WTC11 (cell line): ENCODE data around the gene ACTG2. TPM values are rescaled to one million over a fixed set of nuclear protein-coding genes. Genes with fewer than 3 reads are reported as not detected.

Experiments used
- ATAC-seq: fragments of 200-7000 bp; cut with Tn5 transposase; 2 replicates; pipeline ENCODE4 v1.10.0; 2021; ENCODE audit warnings: mild to moderate bottlenecking, moderate library complexity
- CTCF ChIA-PET: fragments of 300-600 bp; sonication (Branson Sonifier 250); formaldehyde crosslinking; loops from one replicate; lab custom pipeline; 2021; ENCODE audit warnings: antibody characterized with exemption; lab: Charles Lee
- POLR2A ChIA-PET: fragments of 350-600 bp; sonication (Branson Sonifier 250); formaldehyde crosslinking; loops from one replicate; lab custom pipeline; 2021; ENCODE audit warnings: antibody characterized with exemption; lab: Charles Lee
- DNase-seq: peaks from one replicate; pipeline ENCODE4 v3.0.0; 2021; ENCODE audit warnings: low spot score
- H3K27ac Mint-ChIP-seq: 2 replicates; pipeline ENCODE4 v1.8.0; 2021; ENCODE audit warnings: mixed read lengths
- H3K27me3 Mint-ChIP-seq: 2 replicates; pipeline ENCODE4 v1.8.0; 2021; ENCODE audit warnings: low read depth, mild to moderate bottlenecking, moderate library complexity, mixed read lengths
- H3K36me3 Mint-ChIP-seq: 2 replicates; pipeline ENCODE4 v1.8.0; 2021; ENCODE audit warnings: mixed read lengths
- H3K4me1 Mint-ChIP-seq: 2 replicates; pipeline ENCODE4 v1.8.0; 2022; ENCODE audit warnings: mixed read lengths
- H3K4me3 Mint-ChIP-seq: 2 replicates; pipeline ENCODE4 v1.8.0; 2021; ENCODE audit warnings: mild to moderate bottlenecking, moderate library complexity, mixed read lengths
- H3K9me3 Mint-ChIP-seq: 2 replicates; pipeline ENCODE4 v1.8.0; 2021; ENCODE audit warnings: mixed read lengths
- ESRRA ChIP-seq: sonication (generic); formaldehyde crosslinking; IDR thresholded peaks from 2 replicates; pipeline ENCODE4 v1.8.1; 2022; ENCODE audit warnings: mild to moderate bottlenecking, missing genetic modification reagents, borderline replicate concordance
- GTF2I ChIP-seq: fragments of 250-450 bp; sonication (Bioruptor Pico); conservative IDR thresholded peaks from 2 replicates; pipeline ENCODE4 v1.4.0; 2021; ENCODE audit warnings: mild to moderate bottlenecking
- NR2C2 ChIP-seq: sonication (generic); formaldehyde crosslinking; IDR thresholded peaks from 2 replicates; pipeline ENCODE4 v1.8.0; 2022; ENCODE audit warnings: mild to moderate bottlenecking, missing genetic modification reagents
- PREB ChIP-seq: sonication (generic); formaldehyde crosslinking; IDR thresholded peaks from 2 replicates; pipeline ENCODE4 v1.8.1; 2022; ENCODE audit warnings: mild to moderate bottlenecking, missing genetic modification reagents, moderate library complexity, borderline replicate concordance
- SOX15 ChIP-seq: fragments of 250-450 bp; sonication (Bioruptor Pico); IDR thresholded peaks from 2 replicates; pipeline ENCODE4 v1.9.0; 2021; ENCODE audit warnings: mild to moderate bottlenecking
- TEAD1 ChIP-seq: sonication (generic); formaldehyde crosslinking; IDR thresholded peaks from 2 replicates; pipeline ENCODE4 v1.8.0; 2022; ENCODE audit warnings: mild to moderate bottlenecking, missing genetic modification reagents
- TEAD4 ChIP-seq: sonication (generic); formaldehyde crosslinking; IDR thresholded peaks from 2 replicates; pipeline ENCODE4 v1.8.0; 2022; ENCODE audit warnings: mild to moderate bottlenecking, missing genetic modification reagents
- USF1 ChIP-seq: sonication (generic); formaldehyde crosslinking; IDR thresholded peaks from 2 replicates; pipeline ENCODE4 v1.8.0; 2022; ENCODE audit warnings: mild to moderate bottlenecking, missing genetic modification reagents
- ZNF121 ChIP-seq: sonication (generic); formaldehyde crosslinking; IDR thresholded peaks from 2 replicates; pipeline ENCODE4 v1.8.0; 2023; ENCODE audit warnings: missing genetic modification reagents
- ZNF219 ChIP-seq: sonication (generic); formaldehyde crosslinking; IDR thresholded peaks from 2 replicates; pipeline ENCODE4 v1.8.0; 2023; ENCODE audit warnings: missing genetic modification reagents, mild to moderate bottlenecking, borderline replicate concordance
- ZNF263 ChIP-seq: sonication (generic); formaldehyde crosslinking; IDR thresholded peaks from 2 replicates; pipeline ENCODE4 v1.8.1; 2022; ENCODE audit warnings: low read depth, mild to moderate bottlenecking, moderate library complexity, missing genetic modification reagents
- total RNA-seq: library from RNA; stranded (reverse); gene quantifications from 3 replicates; pipeline ENCODE4 v1.2.3, GENCODE V29; 2021
- TF ChIP-seq, protein P1 (sequence below): sonication (generic); formaldehyde crosslinking; IDR thresholded peaks from 2 replicates; pipeline ENCODE4 v1.8.0; 2022; ENCODE audit warnings: mild to moderate bottlenecking, missing genetic modification reagents
- TF ChIP-seq, protein P2 (sequence below): sonication (generic); formaldehyde crosslinking; IDR thresholded peaks from 2 replicates; pipeline ENCODE4 v1.8.0; 2023; ENCODE audit warnings: missing genetic modification reagents
- TF ChIP-seq, protein P3 (sequence below): sonication (generic); formaldehyde crosslinking; IDR thresholded peaks from 2 replicates; pipeline ENCODE4 v1.8.1; 2023; ENCODE audit warnings: mild to moderate bottlenecking, missing genetic modification reagents, moderate library complexity
- TF ChIP-seq, protein P4 (sequence below): fragments of 250-450 bp; sonication (Bioruptor Pico); conservative IDR thresholded peaks from 2 replicates; pipeline ENCODE4 v1.9.0; 2021; ENCODE audit warnings: mild to moderate bottlenecking
- TF ChIP-seq, protein P5 (sequence below): sonication (generic); formaldehyde crosslinking; IDR thresholded peaks from 2 replicates; pipeline ENCODE4 v1.8.0; 2023; ENCODE audit warnings: mild to moderate bottlenecking, missing genetic modification reagents
- TF ChIP-seq, protein P6 (sequence below): sonication (generic); formaldehyde crosslinking; IDR thresholded peaks from 2 replicates; pipeline ENCODE4 v1.8.0; 2023; ENCODE audit warnings: missing genetic modification reagents, mild to moderate bottlenecking, borderline replicate concordance

ACTG2 gene
- total RNA-seq, 1 experiment from 2014 or later = 2.7 TPM

DNA sequence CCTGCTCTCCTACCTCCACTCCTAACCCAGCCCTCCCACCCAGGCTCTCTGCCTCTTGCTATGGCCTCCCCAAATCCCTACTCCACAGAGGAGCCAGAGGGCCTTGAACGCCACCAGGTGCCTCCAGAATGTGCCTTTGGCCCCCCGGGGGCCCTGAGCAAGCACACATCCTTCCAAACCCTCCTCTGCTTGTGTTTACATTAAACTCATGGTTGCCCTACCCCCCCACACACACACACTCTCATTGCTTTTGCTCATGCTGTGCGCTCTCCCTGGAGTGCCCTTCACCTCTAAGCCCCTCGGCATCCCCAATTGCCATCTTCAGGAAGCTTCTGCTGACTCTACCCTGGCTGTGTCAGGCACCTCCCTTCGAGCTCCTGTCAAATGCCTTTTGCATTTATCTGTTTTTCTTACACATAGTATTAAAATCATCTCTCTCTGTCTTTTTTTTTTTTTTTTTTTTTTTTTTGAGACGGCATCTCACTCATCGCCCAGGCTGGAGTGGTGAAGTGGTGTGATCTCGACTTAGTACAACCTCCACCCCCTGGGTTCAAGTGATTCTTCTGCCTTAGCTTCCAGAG is 75.6 kb downstream of the ACTG2 start:
- Mint-ChIP-seq H3K9me3 (no peaks in the 10 kb centered on the region), H3K4me1 (peaks cover 15% of the 10 kb centered on the region), H3K4me3 (no peak overlapping the region), H3K36me3 (no peaks in the 10 kb centered on the region), H3K27me3 (peaks cover 5% of the 10 kb centered on the region), H3K27ac (no peak overlapping the region)
- ChIA-PET POLR2A (interaction anchor here (0.6 kb wide), 1 partner anchor 142 kb away, joined by 4 read pairs; no protein-coding TSS in a partner anchor), CTCF (interaction anchor here (0.7 kb wide), 1 partner anchor 107 kb away, joined by 5 read pairs; no protein-coding TSS in a partner anchor)
- TF ChIP-seq ESRRA (CRISPR knock-in tag) (no peak), GTF2I (CRISPR knock-in tag) (no peak), ZNF263 (CRISPR knock-in tag) (no peak), ZNF121 (no peak), PREB (CRISPR knock-in tag) (no peak), NR2C2 (CRISPR knock-in tag) (no peak), TEAD4 (no peak), USF1 (CRISPR knock-in tag) (no peak)
- TF ChIP-seq, protein P1, sequence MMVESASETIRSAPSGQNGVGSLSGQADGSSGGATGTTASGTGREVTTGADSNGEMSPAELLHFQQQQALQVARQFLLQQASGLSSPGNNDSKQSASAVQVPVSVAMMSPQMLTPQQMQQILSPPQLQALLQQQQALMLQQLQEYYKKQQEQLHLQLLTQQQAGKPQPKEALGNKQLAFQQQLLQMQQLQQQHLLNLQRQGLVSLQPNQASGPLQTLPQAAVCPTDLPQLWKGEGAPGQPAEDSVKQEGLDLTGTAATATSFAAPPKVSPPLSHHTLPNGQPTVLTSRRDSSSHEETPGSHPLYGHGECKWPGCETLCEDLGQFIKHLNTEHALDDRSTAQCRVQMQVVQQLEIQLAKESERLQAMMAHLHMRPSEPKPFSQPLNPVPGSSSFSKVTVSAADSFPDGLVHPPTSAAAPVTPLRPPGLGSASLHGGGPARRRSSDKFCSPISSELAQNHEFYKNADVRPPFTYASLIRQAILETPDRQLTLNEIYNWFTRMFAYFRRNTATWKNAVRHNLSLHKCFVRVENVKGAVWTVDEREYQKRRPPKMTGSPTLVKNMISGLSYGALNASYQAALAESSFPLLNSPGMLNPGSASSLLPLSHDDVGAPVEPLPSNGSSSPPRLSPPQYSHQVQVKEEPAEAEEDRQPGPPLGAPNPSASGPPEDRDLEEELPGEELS (CRISPR knock-in tag) = no peak
- TF ChIP-seq, protein P2, sequence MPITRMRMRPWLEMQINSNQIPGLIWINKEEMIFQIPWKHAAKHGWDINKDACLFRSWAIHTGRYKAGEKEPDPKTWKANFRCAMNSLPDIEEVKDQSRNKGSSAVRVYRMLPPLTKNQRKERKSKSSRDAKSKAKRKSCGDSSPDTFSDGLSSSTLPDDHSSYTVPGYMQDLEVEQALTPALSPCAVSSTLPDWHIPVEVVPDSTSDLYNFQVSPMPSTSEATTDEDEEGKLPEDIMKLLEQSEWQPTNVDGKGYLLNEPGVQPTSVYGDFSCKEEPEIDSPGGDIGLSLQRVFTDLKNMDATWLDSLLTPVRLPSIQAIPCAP (CRISPR knock-in tag) = no peak
- TF ChIP-seq, protein P3, sequence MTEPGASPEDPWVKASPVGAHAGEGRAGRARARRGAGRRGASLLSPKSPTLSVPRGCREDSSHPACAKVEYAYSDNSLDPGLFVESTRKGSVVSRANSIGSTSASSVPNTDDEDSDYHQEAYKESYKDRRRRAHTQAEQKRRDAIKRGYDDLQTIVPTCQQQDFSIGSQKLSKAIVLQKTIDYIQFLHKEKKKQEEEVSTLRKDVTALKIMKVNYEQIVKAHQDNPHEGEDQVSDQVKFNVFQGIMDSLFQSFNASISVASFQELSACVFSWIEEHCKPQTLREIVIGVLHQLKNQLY (CRISPR knock-in tag) = no peak
- TF ChIP-seq, protein P4, sequence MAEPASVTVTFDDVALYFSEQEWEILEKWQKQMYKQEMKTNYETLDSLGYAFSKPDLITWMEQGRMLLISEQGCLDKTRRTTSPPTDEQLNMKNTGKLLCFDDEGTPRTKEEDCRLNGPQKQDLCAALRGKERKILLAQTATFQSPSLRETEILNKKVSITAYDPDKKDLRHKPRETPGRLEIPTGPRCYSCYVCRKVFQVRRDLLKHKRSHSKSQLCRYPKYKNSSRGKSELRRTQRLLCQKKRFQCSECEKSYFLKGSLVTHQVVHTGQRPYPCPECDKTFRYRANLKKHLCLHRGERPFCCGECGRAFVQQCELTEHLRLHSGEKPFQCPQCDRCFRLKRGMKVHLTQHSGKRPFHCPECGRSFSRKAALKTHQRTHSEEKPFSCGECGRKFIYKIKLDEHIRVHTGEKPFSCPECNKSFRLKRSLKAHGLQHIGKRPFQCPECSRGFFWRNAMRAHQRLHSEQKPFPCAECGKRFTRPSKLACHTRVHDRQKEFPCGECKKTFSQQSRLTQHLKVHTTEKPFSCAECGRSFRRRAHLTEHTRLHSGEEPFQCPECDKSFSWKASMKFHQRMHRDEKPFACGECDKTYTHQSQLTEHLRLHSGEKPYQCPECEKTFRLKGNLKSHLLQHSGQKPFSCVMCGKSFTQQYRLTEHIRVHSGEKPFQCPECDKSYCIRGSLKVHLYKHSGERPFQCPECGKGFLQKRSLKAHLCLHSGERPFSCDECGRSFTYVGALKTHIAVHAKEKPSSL (CRISPR knock-in tag) = no peak
- ATAC-seq = peak; percentile 38; the same call in 1 of the 2 replicates
- DNase-seq = no peak

- no peaks in the 10 kb centered on the region for H3K36me3 Mint-ChIP-seq
- no peak overlapping the region for H3K4me3 Mint-ChIP-seq
- CTCF ChIA-PET = interaction anchor here (0.5 to 0.7 kb wide), 2 partner anchors 108 to 151 kb away, joined by 4 to 5 read pairs; no protein-coding TSS in a partner anchor
- POLR2A ChIA-PET = no interaction called here
- H3K9me3 Mint-ChIP-seq = no peaks in the 10 kb centered on the region
- DNase-seq (no peak), ATAC-seq (no peak)
- H3K27ac Mint-ChIP-seq = no peak overlapping the region
- H3K27me3 Mint-ChIP-seq = no peaks in the 10 kb centered on the region; the same call in none of the 2 replicates
- H3K4me1 Mint-ChIP-seq = peaks cover 15% of the 10 kb centered on the region
- no peak for TF ChIP-seq SOX15 (CRISPR knock-in tag)
- TF ChIP-seq ESRRA (CRISPR knock-in tag) = no peak
- no peak for TF ChIP-seq TEAD1 (CRISPR knock-in tag)
- TF ChIP-seq, protein P5, sequence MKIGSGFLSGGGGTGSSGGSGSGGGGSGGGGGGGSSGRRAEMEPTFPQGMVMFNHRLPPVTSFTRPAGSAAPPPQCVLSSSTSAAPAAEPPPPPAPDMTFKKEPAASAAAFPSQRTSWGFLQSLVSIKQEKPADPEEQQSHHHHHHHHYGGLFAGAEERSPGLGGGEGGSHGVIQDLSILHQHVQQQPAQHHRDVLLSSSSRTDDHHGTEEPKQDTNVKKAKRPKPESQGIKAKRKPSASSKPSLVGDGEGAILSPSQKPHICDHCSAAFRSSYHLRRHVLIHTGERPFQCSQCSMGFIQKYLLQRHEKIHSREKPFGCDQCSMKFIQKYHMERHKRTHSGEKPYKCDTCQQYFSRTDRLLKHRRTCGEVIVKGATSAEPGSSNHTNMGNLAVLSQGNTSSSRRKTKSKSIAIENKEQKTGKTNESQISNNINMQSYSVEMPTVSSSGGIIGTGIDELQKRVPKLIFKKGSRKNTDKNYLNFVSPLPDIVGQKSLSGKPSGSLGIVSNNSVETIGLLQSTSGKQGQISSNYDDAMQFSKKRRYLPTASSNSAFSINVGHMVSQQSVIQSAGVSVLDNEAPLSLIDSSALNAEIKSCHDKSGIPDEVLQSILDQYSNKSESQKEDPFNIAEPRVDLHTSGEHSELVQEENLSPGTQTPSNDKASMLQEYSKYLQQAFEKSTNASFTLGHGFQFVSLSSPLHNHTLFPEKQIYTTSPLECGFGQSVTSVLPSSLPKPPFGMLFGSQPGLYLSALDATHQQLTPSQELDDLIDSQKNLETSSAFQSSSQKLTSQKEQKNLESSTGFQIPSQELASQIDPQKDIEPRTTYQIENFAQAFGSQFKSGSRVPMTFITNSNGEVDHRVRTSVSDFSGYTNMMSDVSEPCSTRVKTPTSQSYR (CRISPR knock-in tag) = no peak
- TF ChIP-seq TEAD4 = no peak
- no peak for TF ChIP-seq ZNF219 (CRISPR knock-in tag)
- TF ChIP-seq, protein P6, sequence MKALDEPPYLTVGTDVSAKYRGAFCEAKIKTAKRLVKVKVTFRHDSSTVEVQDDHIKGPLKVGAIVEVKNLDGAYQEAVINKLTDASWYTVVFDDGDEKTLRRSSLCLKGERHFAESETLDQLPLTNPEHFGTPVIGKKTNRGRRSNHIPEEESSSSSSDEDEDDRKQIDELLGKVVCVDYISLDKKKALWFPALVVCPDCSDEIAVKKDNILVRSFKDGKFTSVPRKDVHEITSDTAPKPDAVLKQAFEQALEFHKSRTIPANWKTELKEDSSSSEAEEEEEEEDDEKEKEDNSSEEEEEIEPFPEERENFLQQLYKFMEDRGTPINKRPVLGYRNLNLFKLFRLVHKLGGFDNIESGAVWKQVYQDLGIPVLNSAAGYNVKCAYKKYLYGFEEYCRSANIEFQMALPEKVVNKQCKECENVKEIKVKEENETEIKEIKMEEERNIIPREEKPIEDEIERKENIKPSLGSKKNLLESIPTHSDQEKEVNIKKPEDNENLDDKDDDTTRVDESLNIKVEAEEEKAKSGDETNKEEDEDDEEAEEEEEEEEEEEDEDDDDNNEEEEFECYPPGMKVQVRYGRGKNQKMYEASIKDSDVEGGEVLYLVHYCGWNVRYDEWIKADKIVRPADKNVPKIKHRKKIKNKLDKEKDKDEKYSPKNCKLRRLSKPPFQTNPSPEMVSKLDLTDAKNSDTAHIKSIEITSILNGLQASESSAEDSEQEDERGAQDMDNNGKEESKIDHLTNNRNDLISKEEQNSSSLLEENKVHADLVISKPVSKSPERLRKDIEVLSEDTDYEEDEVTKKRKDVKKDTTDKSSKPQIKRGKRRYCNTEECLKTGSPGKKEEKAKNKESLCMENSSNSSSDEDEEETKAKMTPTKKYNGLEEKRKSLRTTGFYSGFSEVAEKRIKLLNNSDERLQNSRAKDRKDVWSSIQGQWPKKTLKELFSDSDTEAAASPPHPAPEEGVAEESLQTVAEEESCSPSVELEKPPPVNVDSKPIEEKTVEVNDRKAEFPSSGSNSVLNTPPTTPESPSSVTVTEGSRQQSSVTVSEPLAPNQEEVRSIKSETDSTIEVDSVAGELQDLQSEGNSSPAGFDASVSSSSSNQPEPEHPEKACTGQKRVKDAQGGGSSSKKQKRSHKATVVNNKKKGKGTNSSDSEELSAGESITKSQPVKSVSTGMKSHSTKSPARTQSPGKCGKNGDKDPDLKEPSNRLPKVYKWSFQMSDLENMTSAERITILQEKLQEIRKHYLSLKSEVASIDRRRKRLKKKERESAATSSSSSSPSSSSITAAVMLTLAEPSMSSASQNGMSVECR (CRISPR knock-in tag) = no peak
These were observed 76.5 kb downstream of the ACTG2 start for GRCh38 chr2:73969356-73969755.
